DMS53 treated with DMSO at 0.1 percent for 48 hours (cell line): Measurements from ENCODE around the gene MAP2K5.

ENCODE experiments used
- DNase-seq: peaks from one replicate; lab custom pipeline; 2025; ENCODE audit not compliant: unreplicated experiment; lab: John Stamatoyannopoulos, UW

MAP2K5 gene

DNA sequence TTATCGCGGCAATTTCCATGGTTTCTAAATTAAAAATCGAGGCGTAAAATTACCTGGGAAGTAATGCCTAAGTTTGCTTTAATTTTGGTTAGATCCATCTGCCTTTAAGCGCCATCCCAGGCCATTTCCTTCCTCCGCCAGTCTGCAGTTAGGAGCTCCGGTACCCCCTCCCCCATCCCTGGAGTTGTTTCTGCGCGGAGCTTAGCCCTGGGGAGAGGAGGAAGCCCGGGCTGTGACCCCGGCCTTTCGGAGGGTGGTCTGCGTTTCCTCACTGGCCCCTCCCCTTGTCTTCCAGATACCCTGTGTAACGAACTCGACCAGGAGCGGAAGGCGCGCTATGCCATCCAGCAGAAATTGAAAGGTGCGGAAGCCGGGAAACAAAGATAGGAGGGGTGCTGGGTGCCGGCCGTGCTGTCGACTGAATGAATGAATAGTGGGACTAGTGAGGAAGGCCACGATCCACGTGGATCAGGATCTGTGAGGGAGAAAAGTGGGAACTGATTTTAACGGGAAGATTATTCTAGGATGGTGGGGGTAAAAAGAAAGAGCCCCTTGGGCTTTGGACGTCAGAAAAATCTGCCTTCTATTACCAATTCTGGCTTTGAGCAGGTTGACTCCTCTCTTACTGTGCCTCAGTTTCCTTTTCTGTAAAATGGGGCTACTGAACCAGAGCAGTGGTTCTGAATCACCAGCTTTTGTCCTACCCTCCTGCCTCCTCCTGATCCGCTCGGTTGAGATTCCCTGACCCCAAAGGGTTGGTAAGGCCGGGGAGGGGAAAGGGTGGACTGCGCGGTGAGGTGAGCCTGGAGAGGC is 290.6 kb downstream of the MAP2K5 start:
- no peak for DNase-seq

DNA sequence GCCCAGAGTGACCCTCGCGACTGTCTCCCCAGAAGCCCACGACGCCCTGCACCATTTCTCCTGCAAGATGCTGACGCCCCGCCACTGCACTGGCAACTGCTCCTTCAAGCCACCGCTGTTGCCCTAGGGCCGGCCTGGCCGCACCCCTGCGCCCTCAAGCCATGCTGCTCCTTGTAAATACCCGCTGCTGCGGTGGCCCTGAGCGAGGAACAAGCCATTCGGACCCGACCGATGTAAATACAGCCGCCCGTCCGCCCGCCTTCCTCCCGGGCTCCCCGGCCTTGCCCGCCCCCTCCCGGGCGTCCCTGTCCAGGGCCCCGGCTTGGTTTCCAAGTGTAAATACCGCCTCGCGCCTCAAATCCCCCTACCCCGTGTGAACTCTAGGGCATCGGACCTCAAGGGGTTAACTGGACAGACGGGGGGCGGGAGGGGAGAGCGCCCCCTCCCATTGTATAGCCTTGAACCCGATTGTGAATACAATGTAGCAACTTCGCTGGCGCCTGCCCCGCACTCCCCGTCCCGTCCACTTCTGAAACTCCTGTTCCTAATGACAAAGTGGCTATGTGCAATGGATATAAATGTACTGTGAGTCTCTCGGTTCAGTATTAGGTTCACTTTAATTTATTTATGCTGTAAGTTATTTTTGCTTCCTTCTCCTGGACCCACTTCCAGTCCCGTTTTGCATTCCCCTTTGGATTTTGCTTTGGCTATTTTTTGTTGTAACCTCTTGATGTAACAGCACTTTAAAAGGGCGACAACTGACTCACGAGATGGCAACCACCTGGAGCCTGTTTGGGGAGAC is 291.4 kb downstream of the MAP2K5 start:
- DNase-seq = peak; percentile 46

DNA sequence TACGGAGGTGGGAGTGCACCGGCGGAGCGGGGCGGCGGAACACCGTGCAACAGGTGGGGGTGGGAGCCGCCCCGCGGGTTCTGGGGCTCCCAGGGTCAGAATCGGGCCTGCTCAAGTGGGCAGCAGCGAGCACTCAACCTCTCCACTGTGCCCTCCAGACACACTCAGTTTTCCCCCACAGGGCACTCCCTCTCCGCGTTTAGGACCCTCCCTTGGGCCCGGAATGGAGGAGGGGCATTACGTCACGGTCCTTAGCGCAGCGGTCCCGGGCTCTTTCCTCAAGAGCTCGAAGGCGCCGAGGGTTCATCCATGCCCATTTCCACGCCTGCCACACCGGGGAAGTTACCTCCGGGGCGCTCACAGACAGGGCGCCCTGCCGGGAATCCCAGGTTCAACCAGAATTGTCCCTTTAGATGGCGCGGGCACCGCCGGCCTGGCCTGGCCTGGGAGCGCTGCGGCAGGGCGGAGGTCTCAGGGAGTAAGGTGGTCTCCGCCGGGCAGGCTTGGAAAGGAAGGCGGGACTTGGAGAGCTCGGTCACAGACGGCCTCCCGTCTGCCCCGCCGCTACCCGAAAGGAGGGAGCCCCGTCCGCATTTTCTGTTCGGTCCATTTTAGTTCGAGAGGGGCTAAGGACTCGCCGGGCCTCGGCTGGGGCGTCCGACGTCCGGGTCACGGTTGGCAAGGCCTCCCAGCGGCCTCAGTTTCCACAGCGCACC is 292.2 kb downstream of the MAP2K5 start:
- DNase-seq = no peak

DNA sequence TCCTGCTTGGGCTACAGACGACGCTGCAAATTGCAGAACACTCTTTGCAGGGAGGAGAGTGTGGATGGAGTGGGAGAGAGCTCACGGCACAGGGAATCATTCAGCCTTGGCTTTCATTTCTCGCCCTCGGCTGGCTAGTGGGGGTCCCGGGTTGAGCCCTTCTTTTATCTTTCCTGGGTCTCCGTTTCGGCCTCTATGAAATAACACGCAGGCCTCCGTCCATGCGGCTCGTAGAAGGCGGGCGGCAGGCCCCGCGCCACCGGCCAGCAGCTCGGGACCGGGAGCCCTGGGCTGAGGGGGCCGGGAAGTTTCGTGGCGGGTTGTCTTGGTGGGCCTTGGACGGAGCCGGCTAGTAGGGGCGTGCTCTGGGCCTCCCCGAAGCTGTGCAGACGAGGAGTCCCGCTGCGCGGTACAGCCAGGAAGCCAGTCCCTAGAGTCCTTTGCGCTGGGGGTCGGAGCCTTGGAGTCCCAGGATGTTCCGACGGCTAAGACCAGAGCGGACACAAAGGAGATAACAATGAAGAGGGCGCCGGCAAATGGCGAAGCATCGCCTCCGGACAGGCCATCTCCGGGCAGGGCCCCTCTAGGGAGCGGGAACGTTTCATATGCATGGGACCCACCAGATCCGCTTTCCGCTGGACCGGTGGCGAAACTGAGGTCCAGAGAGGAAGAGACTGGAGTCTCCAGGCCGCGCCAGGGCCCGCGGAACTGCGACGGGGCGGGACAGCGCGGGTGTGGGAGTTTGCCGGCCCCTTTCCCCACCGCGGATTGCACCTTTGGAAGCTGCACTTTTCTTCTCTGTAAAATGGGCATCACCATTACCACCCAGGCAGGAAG is 293.0 kb downstream of the MAP2K5 start:
- peak; percentile 19 for DNase-seq

DNA sequence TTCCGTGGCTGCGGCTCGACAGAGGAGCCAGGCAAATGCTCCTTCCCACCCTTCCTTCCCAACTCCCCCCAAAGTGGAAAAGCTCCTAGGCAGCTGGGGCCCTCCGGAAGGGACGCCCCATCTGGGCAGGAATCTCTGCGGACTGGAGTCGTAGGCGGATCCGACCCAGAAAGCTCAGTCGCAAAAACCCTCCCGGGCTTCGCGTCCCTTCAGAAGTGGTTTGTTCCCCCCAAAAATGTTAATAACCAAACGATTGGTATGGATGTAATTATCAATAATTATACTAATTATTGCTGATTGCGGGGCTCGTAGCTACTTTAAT is 293.6 kb downstream of the MAP2K5 start:
- no peak for DNase-seq

DNA sequence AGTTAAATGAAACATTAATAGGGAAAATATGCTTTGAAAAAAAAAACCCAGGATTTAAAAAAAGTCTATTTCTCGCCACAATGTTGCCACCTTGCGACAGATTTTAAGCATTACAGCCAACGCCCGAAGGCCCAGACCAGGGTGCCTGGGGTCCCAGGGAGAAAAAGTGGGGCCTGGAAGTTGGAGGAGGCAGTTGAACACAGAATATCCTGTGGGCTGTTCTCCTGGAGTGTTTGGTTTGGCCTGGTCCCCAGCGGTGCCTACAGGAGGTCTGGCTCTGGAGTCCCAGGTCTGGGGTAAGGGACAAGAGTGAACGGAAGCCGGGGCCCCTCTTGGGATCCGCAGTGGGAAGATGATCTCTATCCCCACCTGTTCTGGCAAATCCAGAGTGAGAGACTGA is 294.0 kb downstream of the MAP2K5 start:
- DNase-seq = peak; percentile 18

DNA sequence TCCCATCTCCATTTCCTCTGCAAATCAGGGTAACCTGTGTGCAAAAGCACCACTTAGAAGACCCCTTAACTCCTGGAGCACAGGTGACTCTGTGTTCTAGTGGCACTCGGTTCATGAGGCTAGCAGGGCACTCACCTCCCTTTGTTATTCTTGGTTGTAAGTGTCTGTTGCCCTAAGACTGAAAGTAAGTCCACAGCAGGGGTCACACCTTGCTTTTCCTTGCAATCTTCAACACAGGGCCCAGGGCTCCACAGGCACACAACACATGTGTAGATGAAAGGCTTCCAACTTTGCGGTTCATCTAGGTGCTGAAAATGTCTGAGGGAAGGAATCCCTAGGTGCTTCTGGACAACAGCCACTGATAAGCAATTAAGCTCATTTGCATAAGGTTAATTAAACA is 294.5 kb downstream of the MAP2K5 start:
- no peak for DNase-seq

DNA sequence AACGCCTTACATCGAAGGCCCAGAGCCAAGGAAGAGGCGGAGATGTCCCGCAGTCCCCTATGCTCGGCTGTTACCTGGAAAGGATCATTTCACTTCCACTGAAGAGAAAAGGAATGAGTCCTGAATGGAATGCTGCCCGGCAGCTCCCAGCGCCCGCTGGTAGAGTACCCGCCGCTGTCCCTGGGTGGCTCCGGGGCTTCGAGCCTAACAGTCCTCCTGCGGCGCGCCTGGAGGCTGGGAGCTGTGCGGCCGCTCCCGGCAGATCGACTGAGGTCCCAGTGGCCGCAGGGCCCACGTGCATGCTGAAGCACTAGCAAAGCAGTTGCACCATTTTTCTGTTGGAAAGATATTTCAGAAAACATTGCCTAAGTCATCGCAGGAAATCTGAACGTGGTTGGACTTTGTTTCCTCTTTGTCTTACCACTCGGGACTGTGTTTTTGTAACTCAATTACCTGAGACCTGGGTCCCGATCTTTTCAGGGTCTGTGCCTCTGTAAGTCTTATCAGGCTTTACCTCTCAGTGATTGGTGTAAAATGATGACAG is 296.4 kb downstream of the MAP2K5 start:
- DNase-seq = peak; percentile 41

DNA sequence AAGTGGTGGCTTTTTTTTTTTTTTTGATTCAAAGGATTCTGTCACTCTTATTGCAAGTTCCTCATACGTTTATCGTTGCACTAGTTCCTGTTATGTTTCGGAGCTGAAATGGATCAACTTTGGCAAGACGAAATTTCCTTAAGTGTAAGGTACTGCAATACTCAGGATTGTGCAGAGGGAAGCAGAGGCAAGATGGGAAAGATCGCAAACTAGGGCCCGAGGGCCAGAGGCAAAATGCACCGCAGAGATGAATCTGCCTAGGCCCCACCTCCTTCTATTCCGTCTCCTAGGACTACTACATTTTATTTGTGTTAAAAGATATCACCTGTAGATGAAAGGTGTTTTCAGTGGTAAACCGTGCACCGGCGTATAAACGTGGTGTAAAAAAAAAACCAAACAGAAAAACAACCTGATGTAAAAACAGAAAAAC is 297.0 kb downstream of the MAP2K5 start:
- DNase-seq = peak; percentile 63

DNA sequence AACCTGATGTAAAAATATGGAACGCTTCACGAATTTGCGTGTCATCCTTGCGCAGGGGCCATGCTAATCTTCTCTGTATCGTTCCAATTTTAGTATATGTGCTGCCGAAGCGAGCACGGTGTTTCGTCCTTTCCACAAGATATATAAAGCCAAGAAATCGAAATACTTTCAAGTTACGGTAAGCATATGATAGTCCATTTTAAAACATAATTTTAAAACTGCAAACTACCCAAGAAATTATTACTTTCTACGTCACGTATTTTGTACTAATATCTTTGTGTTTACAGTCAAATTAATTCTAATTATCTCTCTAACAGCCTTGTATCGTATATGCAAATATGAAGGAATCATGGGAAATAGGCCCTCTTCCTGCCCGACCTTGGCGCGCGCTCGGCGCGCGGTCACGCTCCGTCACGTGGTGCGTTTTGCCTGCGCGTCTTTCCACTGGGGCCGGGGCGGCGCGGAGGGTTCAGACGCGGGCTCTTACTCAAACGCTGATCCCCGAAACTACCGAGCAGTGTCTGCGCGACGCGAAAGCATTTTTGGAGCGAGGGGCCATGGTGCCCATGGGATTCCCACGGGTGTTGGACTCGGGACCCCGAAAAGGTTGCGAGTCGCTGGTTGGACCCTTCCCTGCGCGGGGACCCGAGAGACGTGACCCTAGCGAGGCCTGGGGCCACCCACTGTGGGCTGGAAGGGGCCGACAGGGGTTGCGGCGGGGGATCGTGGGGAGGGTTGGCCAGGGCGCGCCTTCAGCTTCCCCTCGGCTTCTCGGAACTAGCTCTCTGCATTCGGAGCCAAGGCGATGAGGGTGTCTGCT is 297.6 kb downstream of the MAP2K5 start, which contains the start of gene RNU6-1:
Gene RNU6-1 (minus strand): TSS at position 117 of the 820 bp plus-strand sequence.
- peak; percentile 75 for DNase-seq

DNA sequence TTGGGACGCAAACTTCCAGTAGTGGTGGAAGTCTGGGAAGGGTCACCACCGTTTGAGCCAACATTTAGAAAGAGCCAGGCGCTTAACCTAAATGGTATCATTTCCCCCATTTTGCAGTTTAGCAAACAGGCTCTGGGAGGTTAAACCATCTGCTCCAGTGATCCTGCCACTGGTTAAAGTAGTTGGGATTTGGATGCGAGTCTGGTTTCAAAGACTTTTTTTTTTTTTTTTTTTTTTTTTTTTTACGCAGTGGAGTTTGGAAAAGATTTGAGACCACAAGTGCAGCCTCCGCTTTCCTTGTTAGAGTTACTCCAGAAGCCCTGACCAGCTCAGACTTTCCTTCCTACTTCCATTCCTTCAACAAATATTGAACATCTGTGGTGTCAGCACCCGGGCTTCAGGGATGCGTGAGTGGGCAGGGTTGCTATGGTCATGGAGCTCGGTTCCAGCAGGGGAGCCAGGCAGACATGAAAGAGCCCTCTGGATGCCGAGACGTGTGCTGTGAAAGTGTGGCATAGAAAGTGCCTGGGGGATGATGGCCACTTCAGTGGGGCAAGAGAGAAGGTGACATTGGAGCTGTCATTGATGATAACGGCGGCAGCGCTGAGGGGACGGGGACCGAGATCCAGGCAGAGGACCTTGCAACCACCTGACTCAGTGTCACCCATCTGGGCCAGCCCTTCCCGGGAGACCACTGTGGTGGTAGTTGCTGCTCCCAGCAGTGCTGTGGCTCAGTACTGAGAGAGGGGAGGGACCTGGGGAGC is 298.4 kb downstream of the MAP2K5 start:
- DNase-seq = peak; percentile 7

DNA sequence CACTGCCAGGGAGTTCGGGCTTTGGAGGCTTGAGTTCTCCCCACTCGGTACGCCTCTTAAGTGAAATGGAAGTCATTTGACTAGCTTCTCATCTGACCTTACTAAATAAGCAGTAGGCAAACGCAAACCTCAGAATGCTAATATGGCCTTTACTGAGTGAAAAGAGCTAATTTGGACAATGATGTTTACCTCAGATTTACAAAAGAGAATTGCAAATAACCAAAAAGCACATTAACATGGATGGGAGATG is 298.9 kb downstream of the MAP2K5 start:
- no peak for DNase-seq

DNA sequence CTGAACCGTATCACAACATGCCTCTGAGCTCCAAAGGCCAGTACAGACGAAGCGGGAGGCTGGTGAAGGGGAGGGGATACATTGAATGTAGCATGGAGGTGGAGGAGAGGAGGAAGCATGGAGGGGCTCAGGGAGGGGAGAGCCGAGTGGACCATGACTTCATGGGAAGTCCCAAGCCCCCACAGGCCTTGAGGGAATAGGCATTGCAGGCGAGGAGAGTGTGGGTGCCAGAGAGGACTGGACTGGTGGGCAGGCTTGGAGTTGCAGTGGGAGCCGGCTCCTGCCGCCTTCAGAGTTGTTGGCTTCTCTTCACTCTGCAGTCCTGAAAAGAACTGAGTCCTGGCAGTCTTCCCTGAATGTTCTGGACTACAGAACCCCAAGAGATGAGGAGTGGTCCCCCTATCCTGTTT is 300.6 kb downstream of the MAP2K5 start:
- no peak for DNase-seq

DNA sequence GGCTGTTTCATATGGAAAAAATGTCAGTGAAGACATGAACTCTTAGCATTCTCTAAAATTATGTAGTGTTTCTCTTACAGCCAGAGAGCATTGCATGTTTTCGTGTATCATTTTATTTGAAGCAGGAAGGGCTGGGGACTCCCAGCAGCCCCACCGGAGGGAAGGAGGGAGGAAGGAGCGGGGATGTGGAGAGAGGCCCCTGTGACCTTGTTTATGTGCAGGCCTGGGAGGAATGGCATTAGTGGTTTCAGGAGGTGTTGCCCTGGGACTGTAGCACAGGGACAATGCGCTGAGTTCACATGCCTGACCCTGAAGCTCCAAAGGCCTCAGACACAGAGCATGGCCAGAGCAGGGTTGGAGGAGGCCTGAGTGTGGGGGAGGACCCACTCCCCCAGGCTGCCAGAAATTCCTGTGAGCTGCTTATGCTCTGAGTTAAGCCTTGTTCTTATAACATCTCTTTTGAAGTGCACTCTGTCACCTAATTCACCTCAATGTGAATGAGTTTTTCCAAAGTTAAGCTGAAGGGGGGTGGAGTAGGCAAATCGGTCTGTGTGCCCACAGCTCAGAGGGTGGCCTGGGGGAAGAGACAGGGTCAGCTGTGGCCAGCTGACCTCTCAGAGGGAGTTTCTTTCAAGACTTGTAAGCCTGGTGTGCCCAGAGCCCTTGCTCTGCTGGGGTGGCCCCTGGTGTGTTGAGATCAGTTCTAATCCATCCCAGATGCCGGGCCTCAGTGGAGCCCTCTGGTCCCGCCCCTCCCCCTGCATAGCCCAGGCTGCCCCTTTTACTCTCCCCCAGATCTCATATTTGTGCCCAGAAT is 301.3 kb downstream of the MAP2K5 start:
- no peak for DNase-seq

DNA sequence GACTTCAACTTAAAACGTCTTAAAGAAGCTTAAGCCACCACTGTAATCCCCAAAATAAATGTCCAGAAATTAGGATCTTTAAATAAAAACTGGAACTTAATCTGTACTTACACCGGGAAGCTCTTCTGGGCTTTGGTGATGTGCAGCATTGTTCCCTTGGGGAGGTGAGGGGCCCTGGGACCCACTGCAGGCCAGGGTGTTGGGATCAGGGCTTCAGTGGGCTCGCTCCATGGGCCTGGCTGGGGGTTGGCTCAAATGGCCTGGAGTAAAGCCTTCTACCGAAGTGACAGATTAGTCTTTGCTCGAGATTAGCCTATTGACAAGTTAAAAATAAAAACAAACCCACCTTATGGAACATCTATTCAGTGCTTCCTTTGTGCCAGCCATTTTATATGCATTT is 303.5 kb downstream of the MAP2K5 start:
- no peak for DNase-seq

DNA sequence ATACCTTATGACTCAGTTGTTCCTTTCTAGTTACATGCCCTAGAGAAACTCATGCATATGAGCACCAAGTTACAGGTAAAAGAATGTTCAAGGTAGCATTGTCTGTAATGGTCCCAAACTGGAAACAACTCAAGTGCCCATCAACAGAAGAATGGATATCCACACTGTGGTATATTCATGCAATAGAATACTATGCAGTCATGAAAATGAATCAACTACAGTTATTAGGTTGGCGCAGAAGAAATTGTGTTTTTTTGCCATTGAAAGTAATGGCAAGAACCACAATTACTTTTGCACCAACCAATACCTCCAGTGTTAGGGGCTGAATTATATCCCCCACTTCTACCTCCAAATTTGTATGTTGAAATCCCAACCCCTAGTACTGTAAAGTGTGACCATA is 307.0 kb downstream of the MAP2K5 start:
- DNase-seq = no peak

DNA sequence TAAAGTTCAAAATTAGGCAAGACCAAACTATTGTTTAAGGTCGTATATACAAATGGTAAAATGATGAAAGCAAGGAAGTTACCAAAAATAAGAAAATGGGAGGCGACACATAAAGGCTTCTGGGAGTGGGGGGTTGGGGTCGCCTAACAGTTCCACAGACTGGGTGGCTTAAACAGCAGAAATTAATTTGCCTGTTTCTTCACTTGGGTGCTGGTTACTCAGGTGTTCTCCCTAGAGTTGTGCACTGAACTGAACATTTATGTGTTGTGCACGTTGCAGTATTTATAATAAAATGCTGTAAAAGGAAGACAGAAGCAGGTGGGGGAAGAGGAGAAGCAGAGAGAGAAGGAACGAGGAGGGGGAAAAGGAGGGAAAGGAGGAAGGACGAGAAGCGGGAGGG is 307.8 kb downstream of the MAP2K5 start:
- DNase-seq = no peak

DNA sequence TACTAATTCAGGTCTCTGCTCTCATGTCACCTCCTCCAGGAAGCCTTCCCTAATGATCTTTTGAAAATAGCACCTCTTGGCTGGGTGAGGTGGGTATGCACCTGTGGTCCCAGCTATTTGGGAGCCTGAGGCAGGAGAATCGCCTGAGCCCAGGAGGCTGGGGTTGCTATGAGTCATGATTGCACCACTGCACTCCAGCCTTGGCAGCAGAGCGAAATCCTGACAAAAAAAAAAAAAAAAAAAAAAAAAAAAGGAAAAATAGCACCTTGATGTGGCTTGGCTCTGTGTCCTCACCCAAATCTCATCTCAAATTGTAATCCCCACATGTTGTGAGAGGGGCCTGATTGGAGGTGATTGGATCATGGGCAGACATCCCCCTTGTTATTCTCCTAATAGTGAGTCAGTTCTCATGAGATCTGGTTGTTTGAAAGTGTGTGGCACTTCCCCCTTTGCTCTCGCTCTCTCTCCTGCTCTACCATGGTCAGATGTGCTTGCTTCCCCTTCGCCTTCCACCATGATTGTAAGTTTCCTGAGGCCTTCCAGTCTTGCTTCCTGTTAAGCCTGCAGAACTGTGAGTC is 308.6 kb downstream of the MAP2K5 start:
- DNase-seq = no peak
